Activated CD8-positive, alpha-beta memory T cell treated with anti-CD3 and anti-CD28 coated beads, Interleukin-2, amount 50 U/mL, for 1 hour (primary cell): Measurements from ENCODE around the gene PAEP.

Experiments
- DNase-seq: peaks from one replicate; pipeline ENCODE4 v3.0.0-alpha.2; 2020; ENCODE audit errors: extremely low read depth

PAEP gene

GRCh38 chr9:135614821-135615665 lies 53.5 kb downstream of the PAEP start:
- DNase-seq: no peak

- no peak for DNase-seq
Observed at GRCh38 chr9:135615666-135616618, 54.4 kb downstream of the PAEP start.
